Measurements from ENCODE around the gene EMILIN3.

EMILIN3 gene, protein sequence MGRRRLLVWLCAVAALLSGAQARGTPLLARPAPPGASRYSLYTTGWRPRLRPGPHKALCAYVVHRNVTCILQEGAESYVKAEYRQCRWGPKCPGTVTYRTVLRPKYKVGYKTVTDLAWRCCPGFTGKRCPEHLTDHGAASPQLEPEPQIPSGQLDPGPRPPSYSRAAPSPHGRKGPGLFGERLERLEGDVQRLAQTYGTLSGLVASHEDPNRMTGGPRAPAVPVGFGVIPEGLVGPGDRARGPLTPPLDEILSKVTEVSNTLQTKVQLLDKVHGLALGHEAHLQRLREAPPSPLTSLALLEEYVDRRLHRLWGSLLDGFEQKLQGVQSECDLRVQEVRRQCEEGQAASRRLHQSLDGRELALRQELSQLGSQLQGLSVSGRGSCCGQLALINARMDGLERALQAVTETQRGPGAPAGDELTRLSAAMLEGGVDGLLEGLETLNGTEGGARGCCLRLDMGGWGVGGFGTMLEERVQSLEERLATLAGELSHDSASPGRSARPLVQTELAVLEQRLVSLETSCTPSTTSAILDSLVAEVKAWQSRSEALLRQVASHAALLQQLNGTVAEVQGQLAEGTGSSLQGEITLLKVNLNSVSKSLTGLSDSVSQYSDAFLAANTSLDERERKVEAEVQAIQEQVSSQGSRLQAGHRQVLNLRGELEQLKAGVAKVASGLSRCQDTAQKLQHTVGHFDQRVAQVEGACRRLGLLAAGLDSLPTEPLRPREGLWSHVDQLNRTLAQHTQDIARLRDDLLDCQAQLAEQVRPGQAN

DNA sequence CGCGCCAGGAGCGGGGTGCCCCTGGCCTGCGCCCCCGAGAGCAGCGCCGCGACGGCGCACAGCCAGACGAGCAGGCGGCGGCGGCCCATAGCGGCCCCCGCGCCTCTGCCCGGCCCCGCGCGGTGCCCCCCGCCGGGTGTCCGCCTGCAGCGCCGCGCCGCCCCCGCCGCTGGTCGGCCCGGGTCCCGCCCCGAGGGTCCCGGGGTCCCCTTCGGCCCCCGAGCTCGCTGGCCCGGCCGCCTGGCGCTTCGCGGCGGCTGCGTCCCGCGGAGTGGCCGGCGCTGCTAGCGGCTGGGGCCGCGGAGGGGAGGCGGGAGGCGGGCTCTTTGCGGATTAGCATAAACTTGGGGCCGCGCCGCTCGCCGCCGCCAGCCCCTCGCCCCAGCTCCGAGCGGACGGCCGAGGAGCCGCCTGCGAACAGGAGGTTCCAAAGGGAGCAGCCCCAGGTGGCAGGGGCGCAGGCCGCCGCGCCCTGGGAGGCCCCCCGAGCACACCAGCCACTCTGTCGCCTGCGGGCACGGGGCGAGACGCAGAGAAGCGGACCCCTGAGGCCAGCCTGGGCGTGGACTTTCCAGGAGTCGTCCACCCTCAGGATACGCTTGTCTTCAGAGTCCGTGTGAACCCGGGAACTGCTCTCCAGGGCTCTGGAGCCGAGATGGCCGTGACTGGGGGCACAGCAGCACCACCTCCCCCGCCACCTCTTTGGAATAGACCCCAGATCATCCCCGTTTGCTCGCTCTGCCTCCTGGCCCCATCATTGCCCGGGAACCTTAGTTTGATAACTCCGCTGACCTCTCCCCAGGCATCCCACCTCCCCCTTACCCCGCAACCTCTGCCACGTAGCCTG, at the start of gene EMILIN3:
Gene EMILIN3, minus strand, starts transcription at position 273 of the 847 bp plus-strand sequence. Its CDS starts 184 bp downstream, at position 89.
- no peak for DNase-seq

DNA sequence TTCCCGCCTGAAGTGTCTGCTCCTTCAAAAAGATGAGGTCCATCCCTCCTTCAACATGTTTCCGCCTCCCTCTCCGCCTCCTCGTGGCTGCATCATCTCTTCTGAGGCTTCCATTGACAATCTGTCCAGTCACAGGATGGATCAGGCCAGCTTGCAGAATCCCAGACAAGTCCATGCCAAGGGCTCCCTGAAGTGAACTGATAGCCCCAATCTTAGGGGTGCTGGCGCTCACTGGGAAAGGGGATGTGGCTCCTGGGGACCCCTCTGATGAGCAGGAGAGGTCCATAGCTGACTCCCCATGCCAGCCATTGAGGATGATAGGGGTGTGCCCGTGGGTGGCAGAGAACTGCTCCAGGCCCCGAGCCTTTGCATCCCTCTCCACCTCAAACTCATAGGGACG, 48.6 kb upstream of the EMILIN3 start:
- no peak for DNase-seq

DNA sequence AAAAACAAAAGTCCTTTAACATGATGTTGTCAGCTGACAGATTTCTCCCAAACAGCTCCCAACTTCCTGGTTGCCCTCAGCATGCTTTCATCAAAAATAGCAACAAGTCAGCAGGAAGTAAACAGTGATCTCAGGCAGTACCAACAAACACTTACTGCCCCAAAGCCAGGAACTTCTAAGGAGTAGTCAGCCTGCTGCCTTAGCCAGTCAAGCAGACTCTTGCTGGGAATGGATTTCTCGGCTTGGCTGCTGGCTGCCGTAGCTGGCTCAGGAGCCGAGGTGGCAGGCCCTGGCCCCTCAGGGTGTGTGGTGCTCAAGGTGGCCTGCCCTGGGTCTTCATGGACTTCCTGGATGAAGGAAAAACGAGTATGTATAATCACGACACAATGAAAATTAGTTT, 46.6 kb upstream of the EMILIN3 start:
- DNase-seq = no peak

DNA sequence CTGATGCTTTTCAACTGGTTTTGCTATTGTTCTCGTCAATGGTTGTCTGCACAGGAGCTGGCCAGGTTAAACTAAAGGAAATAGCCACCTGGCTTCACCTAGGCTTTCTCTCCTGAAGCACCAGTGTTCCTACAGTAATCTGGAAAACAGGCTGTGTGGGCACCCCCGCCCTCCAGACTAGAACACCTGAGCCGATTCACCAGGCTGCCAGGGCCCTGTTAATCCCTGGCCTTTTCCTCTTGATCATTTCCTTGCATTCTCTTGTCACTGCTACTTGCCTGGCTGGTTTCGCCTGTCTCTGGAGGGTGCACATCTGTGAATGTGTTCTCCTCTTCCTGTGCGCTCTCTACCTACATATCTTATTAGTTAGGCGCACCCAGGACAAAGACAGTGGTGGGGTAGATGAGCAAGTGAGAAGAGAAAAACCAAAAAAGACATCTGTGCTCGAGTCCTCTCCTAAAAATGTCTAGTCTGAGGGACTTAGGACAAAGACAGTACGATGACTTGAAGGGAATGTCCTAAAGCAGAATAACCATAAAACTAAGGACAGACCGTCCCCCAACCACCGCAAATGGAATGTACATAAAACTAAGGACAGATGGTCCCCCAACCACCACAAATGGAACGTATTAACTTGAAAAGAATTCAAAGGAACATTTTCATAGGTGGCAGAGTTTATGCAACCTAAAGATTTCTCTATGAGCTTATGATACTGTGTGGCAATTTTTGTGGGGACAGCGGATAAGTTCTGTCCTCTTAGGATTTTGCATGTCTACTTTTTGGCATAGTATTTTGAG, 45.9 kb upstream of the EMILIN3 start:
- no peak for DNase-seq

DNA sequence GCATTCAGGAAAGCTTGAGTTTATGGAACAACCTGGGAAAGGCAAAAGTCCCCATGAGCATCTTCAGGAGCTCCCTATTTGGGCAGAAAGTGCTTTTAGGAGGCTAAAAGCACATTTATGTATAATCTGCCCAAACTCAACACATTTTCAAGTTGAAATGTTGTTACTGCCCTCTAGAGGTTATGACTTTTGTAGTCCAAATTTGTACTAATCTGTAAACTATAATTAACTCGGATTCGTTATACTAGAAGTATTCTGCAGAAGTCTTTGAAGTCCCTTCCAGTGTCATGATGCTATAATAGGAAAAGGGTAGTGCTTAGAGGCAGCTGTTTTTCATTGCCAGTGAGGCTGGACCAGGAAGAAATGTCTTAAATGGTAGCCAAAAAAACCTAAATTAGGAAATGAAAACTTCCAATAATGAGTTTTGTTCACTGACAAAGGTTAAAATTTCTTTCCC, 44.8 kb upstream of the EMILIN3 start:
- DNase-seq = no peak

DNA sequence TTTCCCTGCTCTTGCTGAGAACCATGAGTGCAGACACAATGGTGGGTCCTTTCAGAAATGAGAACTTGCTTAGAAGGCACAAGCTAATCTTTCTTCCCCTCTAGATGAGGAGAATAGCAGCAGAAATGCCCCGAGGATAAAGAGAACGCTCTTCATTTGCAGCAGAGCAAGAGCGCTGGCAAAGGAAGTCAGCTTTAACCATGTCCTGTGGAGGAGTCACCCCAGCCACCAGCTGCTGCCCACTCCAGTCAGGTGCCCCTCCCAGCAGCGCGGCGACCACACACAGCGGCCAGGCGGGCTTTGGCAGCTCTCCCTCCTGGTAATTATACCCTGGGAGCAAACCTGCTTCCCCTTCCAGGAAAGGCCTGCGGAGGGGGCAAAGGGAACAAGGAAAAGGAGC, 42.4 kb upstream of the EMILIN3 start:
- DNase-seq = no peak

DNA sequence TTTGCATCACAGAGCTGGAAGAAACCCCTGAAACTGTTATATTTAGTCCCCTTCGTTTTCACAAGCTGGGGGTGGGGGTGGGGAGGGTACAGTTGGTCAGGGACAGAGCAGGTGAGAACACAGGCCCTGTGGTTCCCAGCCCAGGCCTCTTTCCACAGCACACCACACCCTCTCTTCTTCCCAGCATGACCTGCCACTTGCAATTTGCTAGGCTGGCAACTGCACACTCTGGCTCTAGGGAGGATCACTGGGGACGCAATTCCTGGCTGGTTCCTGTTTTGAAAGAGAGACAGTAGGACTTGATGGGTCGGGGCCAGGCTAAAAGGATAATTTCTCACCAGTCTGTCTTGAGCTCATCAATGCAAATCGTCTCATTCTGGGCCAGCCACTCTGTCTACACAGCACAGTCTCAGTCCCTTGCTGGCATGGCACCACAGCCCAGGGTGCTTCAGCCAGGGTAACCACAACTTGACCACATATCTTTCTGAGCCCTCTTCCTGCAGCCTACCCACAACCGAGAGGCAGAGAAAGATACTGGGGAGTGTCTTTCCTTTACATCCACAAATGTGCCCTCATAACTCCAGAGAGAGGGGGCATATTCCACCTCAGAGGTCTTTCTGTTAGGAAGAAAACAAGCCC, 41.7 kb upstream of the EMILIN3 start:
- no peak for DNase-seq

DNA sequence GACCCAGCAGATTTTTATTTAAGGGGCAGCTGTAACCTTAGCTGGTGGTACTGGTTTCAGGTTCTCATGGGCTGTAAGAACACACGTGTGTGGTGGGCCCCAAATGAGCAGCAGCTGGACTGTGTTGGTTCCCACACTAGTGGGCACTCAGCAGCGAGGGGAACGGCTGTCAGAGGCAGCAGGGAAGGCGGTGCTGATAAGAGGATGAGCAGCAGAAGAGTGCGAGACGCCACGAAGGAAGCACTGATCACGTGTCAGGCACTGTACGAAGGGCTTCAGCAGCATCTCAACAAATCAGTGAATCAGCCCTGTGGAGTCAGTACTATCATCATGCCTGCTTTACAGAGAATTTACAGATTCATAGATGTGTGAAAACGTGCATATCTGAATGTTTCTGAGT, 41.0 kb upstream of the EMILIN3 start:
- DNase-seq = no peak

DNA sequence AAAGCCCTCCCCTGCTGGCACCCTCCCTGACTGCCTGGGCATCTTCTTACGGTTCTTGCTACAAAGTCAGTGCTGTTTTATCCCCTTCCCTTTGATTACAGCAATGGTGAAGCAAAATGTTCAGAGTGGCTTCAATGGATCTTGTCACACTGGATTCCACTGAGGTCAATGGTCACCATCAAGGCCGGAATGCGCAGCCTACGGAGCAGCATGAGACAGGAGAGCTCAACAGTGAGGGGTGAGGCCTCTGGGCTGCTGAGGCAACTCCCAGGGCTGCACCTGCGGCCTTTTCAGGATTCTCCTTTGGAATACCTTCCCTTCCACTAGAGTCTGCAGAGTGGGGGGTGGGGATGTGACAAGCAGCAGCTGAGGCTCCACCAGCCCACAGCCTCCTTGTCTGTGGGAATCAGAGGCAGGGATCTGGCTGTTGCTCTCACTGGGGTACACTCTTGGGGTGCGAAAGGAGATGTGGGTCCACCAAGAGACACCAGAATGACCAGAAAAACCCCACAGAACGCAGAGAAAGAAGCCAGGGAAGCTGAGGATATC, 40.4 kb upstream of the EMILIN3 start:
- no peak for DNase-seq

DNA sequence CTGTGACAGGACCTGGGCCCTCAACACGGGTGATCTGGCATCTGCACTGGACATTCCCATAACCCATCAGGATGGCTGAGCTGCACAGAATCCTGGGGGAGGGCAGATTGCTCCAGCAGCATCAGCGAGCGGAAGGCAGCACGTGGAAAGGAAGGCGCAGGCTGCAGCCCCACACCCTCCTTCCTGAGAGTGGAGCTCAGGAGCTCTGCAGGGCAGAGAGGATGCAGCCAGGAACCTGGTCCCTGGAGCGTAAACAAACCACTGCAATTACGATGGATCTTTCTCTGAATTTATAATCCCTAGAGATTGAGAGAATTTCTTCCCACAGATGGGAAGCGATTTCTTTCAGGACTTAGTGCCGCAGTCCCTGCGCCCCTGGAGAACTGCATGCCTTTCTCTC, 39.7 kb upstream of the EMILIN3 start:
- no peak for DNase-seq

DNA sequence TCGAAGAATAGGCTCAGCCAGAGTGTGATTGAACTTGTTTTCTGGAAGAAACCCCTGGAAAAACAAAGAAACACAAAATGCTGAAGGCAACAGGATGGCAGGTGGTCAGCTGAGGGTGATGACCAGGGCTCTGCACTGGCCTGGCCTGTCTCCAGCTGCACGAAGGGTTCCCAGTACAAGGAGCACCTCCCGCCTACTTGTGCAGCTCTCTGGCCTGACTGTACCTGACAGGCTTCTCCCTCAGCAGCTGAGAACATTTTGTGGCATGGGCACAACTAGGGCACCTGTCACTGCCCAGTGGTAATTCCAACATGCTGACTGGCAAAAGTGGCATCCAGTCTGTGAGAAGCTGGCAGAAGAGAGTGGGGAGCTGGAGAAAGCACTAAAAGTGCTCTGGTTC, 38.8 kb upstream of the EMILIN3 start:
- DNase-seq = no peak

DNA sequence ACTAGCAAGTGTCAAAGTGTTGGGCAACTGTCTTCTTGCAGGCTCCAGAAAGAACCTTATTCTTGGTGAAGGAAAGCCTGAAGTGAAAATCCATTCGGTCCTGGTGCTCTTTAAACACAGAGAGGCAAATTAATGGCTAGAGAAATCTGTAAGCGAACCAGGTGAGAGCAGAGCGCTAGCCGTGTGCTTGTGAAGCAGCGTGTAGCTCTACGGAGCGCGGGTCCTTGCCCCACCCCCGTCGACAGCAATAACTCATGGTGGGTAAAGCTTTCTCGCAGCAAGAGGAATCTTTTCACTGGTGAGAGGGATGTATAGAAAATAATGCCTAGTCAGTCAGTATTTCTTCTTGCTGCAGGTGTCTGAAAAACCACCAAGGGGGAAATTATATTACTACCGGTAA, 37.0 kb upstream of the EMILIN3 start:
- DNase-seq = no peak

DNA sequence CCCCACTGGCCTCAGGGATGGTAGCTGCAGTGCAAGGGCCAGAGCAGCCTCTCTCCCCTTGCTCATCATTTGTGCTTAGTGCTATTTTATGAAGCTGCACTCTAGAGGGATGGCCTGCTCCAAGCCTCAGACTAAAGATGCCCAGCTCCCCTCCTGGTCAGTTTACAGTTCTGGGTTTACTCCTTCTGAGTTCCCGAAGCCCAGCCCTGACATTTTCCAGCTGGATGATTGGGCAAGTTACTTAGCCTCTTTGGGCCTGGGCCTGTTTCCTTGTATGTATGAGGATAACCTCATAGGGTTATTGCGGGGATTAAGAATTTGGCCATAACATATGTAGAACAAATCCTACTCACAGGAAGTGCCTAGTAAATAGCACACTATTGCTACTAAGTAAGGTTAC, 31.8 kb upstream of the EMILIN3 start:
- DNase-seq = no peak

DNA sequence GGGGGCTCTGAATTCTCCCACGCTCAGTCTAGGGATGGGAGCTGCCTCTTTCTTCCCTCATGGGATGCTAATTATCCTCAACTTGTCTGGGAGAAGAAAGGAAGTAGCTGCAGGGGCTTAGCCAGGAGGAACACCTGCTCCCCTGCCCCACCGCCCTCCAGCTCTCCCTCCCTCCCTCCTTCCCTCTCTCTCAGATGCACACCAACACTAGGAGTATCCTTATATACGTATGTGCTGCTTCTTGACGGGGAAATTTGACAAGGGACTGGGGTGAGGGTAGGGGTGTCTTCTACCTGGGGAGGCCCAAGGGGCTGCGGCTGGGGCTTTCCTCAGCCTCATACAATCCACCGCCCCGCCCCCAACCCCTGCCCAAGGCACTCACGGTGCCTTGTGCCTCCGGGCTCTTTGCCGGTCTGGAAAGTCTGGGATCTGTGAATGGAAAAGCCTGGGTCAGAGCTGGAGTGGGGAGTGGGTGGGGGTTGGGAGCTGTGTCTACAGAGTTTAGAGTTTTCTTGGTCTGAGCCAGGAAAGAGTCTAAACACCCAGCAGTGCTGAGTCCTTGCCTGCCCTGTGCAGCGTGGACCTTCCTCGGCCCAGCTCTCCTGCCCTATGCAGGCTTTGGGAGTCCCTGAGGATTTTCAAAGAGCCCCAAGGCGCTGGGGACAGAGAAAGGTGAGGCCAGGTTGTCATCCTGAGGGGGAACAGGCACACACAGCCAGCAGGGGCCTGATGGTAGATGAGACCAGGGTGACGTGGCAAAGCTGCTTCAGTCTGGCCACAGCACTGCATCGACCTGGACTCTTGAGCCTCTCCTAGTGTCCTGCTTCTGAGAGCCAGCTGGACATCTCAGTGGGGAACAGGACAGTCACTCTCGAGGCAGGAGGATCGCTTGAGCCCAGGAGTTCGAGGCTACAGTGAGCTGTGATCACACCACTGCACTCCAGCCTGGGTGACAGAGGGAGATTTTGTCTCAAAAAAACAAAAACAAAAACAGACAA, 29.3 kb upstream of the EMILIN3 start:
- DNase-seq = no peak

DNA sequence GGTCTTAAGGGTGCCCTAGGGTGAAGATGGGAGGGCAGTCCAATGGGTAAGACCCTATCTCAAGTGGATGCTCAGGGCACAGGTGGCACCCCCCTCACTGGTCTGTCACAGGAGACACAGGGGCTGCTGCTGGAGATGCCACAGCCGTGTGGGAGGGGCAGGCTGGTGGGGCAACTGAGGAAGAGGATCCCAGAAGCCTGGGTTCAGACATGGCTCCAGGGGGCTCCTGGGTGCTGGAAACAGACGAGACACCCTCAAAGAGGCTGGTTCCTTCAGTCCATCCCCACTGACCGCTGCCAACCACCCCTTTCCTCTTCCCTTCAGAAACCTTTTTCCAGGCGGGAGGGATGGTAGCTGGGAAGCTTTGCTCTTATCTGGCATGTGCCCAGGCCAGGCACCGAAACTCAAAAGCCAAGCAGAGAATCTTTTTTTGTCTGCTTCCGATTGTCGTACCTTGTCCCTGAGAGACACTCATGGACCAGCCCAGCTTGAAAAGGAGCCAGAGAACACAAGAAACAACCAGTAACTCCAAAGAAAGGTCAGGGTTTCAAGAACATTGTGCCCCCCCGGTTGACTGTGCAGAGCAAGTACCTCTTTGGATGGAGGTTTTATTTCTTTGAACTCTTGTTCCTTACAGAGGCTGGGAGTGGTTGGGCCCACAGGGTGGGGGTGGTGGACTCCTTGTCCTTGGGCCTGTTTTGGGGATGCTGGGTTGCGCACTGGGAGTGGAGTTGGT, 28.5 kb upstream of the EMILIN3 start:
- no peak for DNase-seq

DNA sequence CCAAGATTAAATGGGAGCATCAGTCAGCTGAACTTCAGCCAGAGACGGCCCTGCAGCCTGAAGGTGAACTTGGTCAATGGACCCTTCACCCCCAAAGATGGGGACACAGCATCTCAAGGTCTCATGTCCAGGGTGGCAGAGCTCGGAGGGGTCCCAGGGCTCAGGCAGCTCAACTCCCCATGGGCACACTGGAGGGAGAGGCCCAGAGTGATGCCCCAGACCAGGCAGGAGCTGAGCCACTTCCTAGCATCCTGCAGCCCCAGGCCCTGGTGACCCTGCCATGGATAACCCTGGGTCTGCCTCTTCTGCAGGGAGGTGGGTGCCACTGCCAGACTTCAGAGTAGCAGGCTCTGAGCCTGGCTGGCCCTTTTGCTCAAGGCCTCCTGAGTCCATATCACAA, 27.5 kb upstream of the EMILIN3 start:
- DNase-seq = no peak

DNA sequence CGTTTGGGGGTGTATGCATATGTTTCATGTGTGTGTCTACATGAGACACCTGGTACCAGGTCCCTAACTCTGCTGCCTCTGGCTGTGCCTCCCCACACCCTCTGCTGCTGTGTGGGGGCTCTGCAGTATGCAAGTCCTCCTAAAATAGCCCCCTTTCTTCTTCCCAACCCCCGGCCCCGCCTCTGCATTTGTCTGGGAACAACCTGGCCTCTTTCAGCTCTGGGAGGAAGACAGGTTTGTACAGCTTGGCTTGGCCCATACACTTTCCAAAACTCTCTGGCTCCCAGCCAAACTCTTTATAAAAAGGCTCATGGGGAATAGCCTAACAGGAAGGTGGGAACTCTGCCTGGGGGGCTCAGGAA, 27.1 kb upstream of the EMILIN3 start:
- no peak for DNase-seq

DNA sequence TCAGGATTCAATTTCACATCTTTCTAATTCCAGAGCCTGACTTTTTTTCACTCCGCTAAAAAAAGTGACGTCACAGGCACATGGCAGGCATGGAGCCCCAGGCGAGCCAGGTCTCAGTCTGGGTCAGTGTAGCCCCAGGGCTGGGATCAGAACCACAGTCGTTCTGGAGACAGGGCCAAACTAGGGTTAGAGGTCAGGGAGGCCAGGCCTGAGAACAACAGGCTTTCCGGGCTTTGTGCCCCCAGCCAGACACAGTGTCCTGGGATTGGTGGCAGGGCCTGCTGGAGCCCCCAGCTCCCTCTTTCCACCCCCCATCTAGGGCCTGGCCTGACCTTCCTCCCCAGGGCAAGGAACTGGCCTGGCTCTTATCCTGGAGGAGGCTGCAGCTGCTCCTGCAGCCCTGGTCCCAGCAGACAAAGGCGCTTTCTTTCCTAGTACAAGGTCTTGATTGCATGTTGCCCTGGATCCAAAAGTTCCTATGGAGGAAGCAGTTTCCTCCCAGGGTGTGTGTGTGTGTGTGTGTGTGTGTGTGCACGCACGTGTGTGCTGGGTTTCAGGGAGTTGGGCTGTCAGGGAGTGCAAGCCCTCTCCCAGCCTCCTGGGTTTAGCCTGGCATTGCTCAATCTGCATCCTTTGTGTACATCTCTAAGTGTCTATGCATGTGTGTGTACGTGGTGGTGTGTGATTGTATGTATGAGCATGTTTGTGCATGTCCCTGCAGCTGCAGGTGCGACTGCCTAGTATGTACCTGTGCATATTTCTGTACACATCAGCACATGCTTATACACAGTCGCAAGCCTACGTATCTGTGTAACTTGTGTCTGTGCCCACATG, 26.5 kb upstream of the EMILIN3 start:
- no peak for DNase-seq

DNA sequence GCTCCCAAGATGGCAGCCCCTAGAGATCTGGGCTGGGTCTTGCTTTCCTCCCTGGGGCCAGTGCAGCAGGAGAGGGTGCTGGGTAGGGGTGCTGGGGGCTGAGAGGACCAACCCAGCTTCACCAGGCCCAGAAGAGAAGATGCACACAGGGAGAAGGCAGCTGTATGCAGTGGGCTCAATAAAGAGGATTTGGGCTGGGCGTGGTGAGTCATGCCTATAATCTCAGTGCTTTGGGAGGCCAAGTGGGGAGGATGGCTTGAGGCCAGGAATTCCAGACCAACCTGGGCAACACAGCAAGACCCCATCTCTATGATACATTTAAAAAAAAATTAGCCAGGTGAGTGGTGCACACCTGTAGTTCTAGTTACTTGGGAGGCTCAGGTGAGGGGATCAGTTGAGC, 25.7 kb upstream of the EMILIN3 start:
- no peak for DNase-seq
